Fibroblast of upper back skin (primary cell): Measurements from ENCODE around the gene PCED1B.

Source experiments
- DNase-seq: peaks from one replicate; pipeline ENCODE4 v3.0.0-alpha.2; 2013

Gene PCED1B

DNA sequence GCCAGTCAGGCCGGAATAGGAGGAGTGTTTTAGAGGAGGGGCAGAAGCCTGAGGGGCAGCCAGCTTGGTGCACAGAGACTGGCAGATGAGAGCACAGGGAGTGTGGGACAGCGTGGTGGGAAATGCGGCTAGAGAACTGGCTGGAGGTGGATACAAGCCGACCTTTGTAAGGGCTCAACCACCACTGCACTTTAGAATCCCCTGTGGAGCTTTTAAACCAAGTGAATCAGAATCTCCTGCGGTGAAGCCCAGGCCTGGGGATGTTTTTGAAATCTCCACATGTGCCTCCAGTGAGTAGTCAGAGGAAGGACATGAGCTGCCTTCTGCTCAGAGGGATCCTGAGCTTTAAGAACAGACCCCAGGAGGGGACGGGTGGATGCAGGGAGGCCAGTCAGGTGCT, 10.9 kb upstream of the PCED1B start:
- DNase-seq: peak; percentile 84

DNA sequence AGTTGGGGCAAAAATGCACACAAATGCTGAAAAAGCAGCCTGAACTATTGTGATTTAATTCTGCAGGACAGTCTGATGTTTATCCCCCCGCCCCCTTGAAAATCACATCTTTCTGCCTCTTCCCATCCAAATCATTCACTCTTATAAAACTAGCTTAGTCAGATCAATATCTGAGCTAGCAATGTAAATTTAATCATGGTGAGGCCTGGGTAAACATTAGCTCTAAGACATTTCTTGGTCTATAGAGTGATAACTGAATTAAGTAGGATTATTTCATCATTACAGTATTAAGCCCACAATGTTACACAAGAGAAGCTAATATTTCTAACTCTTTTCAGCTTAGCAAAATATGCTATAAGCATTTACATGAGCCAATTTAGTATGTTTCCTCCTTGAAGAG, 9.1 kb upstream of the PCED1B start:
- DNase-seq: no peak

DNA sequence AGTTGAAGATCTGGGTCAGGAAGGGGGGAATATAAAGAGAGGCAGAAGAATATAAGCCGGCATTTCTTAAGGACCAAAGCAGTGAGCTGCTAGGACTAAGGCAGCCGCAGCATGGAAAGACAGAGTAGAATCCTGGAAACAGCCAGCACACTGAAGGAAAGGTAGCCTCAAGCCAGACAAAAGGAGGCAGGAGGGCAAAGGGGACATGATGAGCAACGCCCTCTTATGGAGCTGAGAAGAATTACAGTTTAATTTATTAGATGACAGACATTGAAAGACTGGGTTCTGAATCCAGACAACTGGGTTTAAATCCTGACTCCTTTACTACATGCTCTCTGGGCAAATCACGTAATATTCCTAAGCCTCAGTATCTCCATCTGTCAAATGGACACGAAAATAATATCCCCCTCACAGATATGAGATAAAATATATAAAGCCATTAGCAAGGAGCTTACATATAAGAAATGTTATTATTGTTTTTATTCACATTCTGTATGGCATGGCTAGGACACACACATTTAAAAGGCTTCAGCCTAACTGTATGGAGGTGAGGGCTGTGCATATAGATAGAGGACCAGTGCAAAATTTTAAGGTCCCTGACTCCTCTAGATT, 8.1 kb upstream of the PCED1B start:
- DNase-seq: no peak

DNA sequence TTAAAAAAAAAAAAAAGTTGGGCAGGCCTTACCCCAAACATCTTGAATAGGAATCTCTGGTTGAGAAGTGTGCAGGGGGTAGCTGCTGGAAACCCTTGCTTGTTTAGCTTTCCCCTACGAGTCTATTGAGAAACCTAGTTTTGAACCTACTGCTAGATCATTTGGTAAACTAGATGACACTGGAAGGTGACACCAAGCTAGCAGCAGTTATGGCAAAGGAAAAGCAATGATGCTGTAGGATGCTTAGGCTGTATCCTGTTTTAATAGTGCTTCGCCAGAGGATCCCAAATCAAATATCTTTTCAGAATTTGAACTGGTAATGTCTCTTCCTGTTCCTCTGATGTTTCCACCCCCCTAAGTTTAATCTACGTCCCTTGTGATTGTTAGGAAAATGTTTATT, 5.5 kb upstream of the PCED1B start:
- no peak for DNase-seq

DNA sequence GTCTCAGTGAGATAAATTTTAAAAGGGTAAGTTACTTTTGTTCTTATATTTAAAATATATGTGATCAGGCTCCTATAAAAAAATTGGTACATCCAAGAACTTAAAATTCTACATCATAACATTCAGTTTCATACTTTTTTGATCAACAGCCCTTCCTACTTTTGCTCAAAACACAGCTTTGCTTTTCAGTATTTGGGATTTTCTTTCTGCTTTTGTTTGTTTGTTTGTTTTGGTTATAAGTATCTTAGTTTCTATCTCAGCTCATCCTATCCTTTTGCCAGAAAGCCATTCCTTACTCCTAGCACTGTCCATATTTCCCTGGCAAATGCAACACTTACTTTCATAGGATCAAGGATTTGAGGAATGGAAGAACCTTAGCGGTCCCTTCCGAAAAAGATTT, 4.7 kb upstream of the PCED1B start:
- DNase-seq: no peak

DNA sequence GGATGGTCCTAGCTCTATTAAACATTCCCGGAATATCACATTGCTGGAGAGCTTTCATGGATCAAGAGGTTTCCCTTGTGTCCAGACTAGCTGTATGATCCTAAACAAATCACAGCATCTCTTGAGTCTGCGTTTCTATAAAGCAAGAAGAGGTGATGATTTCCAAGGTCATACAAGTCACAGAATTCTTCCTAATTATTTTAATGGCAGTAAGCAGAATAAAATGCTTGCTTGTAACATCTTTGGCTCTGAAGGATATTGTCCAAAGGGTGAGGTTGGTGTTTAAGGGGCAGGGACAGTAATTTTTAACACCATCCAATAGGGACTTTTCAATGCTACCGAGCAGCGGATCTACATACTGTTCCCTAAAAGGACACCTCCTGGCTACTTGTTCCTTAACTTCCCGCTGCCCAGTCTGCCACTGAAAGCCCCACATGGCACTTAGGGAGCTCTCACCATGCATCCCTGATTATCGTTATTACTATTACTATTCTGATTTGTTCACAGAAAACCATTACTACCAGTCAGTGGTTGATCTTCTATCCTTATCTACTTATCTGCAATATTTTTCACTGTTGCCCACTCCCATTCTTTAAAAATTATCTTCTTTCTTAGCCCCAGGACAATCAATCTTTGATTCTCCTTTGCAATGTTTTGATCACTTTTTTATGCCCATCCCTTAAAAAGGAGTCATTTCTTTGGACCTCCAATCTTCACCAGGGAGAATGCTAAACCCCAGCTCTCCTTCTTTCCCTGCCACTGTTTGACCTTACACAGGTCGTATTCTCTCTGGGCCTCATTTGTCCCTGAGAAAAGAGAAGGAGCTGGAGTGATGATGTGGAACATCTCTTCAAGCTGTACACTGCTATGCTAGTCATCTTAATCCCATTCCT, 4.0 kb upstream of the PCED1B start:
- DNase-seq: no peak

DNA sequence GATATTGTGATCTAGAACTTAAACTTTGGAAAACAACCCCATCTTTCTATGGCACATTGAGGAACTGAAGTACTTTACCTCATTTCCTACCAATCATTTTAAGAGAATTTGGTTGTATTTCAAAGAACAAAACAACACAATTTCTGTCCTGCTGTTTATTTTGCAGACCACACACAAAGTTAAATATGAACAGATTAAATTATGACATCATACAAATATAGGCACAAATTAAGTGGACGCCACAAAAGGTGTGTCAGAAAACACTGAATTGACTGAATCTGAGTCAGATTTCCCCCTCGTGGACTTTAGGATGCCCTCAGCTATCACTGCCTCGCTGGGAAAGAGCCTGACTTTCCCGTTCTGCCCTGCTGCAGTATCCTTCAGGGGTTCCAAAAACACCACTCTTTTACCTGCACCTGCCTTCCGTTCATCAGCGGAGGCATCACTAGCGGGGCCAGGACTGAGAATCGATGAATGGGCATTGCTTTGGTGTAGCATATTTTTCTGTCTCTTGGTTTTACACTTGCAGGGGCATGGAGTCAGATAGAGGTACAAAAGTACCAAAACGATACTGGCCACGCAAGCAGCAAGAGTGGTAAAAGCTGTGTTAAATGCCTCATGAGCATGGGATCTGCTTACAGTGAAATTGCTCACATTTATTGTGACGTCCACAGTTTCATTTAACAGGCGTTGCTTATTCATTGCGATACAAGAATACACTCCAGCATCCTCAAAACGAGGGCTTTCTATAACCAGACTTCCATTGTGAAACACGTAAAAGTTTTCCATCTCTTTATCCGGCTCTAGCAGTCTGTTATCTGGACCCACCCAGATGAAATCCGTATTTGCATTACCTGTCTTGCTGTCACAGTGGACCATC, 2.0 kb upstream of the PCED1B start:
- DNase-seq: no peak

DNA sequence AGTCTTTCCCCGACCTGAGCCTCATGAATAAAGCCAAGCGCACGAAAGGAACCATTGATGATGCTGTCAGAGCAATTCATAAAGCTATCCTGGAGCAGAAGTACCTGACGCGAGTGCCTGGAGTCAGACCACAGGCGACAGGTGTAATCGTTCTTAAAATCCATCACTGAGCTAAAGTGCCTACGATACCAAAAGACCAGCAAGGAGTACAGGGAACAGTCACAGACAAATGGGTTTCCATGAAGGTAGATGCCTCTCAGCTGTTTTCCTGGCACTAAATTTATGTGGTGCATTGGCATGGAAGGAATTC, 1.4 kb upstream of the PCED1B start:
- DNase-seq: no peak

DNA sequence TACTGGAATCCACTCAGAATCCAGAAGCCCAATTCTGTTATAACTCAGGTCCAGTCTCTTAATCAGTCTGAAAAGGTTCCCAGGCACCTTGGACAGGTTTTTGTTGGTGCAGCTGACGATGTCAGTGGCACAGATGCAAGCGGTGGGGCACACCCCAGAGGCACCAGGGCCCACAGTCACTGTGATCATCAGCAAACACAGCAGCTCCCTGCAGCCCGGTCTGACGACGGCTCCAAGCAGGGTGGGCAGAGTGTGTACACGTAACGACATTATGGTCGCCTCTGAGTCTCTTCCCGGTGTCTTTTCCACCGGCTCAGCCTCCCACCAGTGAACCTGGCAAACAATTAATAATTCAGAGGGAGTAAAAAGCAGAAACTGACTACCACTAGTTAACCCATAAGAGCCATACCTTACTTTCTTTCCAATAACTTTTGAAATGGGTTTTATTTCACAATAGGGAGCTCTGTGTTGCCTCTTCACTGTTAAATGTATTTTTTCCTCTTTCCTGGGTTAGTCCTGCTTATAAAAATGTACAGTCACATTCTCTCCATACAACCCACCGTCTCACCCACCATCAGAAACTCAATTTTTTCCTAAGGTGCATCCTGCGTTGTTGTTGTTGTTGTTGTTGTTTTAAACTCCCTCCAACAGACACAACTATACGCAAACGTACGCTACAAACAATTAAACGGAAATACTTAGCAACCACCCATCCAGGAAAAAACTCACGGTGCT, 521 bp upstream of the PCED1B start:
- no peak for DNase-seq

DNA sequence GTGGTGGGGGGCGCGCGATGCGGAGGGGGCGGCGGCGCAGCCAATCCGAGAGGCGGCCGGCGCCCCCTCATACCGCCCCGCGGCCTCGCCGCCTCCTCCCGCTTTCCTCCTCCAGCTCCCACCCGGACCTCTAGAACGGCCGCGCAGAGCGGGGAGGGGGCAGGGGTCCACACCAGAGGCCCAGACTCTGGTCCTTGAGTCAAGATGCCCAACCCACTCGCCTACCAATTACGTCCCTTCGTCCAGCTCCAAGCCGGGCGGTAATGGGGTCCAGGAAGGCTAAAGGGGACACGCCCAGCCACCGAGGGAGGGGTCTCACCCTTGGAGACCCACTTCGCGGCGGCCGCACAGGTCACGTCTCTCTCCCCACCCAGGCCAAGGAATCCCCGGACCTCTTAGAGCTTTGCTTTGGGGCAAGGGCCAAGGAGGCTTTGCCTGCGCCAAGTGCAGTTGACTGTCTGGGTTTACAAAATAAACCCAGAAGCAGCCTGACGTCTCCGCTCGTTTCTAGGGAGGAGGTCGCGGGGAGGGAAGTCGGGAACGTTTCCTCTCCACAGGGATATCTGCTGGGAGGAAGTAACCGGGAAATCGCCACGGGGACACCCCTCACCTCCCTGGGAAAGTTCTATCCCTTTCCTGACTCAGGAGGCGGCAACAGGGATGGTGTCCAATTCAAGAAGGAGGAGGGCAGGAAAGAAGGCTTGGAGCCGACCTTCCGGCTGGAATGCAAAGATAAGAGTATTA, 732 bp downstream of the PCED1B start:
- peak; percentile 53 for DNase-seq

DNA sequence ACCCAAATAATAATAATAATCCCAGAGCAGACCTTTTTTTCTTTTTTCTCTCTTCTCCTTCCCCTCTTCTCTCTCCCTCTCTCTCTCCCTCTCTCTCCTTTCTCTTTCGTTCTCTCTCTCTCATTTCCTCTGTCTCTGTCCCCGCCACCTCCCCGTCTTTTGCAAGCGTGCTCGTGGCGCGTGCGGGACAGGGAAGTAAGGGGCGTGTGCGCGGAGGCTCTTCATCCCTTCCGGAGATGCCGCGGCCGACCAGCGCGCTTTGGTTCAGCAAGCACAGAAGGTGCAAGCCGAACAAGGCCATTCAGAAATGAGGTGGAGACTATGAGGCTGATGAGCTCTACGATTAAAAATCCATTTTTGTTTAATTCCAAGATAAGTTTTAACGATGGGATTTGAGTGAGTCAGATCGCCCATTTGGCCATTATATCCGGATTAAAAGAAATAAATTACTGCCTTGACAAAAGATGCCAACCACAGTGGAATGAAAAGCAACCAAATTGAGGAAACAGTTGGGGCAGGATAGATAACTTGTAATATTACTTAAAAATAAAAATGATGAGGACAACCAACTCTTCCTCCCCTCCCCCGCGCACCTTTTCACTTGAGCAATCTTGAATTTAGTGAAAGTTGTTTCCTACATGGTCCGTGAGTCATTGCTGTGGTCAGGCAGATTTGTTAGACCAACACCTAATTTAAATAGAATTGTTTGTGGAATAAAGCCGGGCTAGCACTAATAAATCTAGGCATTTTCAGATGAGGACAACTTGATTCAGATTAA, 1.5 kb downstream of the PCED1B start:
- DNase-seq: peak; percentile 56

DNA sequence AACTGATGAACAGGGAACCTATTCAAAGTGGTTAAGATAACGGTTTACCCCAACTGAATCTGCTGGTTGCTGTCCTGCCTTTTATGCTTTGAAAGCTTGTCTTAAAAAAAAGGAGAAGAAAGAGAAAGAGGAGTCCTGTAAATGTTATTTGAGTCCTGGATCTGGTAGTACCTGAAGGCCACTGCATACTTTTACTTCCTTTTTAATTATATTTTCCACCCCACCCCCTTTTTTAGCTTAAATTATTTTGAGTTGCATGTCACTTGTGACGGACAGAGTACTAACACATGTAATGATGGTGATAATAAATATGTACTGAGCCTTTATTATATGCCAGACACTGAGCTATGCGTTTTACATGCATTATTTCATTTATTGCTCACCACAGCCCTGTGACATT, 2.9 kb downstream of the PCED1B start:
- no peak for DNase-seq

DNA sequence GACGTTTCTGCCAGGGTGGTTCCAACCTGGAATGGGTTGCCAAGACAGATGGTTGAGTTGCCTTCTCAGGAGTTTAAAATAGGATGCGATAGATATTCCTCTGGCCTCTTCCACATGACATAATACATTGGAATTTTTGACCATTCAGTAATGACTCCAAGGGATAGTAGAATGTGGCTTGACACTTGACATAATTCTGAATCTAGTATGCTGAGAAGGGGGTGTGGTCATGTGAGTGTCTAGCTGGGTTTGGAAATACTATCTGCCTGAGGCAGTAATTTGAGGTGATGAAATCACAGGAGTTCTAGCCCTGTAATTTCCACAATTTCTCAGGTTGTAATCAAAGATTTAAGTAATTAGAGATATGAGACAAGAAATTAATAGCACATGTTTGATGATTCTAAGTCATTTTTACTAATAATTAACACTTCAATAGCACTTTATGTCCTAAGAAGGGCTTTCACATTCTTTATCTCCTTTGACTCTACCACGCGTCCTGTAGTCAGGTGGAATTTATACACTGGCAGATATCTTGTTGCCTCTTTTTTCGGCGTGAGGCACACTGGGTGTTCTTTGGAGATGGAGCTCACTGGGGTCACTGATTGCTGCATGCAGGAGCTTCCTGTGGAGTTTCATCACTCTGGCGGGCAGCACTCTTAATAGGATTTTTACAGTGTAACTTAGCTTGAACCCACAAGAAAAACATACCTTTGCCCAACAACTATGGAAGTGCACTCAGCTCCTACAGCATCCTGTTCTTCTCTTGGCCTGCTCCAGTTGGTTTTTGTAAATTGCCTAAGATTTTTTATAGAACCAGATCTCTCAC, 3.6 kb downstream of the PCED1B start:
- peak; percentile 94 for DNase-seq

DNA sequence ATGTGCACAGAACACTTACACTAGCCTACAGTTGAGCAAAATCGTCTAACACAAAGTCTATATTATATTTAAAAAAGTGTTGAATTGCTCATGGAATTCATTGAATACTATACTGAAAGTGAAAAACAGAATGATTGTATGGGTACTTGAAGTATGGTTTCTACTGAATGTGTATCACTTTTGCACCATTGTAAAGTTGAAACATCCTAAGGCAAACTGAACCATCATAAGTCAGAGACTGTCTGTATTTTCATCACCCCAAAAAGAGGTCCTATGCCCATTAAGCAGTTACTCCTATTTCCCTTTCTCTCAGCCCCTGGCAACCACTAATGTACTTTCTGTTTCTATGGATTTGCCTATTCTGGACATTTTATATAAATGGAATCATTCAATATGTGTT, 4.8 kb downstream of the PCED1B start:
- DNase-seq: no peak

DNA sequence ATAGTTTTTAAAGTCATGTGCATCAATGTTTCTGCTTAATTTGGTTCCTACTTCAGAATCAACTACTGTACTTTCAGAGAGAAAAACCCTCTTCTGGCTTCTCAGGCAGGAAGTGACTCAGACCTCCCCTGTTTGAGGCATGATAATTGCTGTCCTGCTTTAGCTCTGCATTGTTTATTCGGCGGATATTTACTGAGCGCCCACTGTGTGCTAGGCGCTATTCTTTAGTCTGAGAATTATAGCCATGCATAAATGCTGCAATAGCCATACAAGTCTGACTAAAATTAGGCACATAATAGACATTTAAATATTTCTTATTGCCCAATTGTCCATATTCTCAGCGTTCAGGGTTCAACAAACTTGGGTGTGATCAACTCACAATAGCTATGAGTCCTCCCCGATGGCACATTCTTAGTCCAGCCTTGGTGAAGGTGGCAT, 6.4 kb downstream of the PCED1B start:
- peak; percentile 74 for DNase-seq

DNA sequence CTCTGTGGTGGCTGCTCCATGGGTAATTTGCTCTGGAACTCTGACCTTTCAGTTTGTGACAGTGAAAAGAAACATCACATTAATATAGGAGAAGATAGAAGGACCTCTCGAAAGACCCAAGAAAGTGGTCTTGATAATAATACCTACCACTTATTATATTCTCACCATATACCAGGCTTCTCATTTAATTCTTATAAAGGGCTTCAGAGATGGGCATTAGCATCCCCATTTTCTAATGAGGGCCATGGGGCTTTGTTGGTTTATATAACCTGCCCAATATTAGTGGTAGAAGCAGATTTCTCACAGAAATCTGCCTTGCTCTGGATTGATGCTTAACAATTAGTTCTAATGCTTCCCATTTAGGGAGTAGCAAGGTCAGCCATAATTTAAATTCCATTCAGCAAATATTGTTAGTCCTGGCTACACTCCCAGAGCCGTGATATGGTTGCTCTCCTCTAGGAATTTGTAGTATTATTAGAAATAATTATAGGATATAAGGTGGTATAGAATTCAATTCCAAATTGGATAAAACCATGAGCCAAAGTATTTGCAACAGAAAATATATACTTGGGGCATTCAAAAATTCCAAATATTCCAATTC, 7.8 kb downstream of the PCED1B start:
- peak; percentile 82 for DNase-seq

DNA sequence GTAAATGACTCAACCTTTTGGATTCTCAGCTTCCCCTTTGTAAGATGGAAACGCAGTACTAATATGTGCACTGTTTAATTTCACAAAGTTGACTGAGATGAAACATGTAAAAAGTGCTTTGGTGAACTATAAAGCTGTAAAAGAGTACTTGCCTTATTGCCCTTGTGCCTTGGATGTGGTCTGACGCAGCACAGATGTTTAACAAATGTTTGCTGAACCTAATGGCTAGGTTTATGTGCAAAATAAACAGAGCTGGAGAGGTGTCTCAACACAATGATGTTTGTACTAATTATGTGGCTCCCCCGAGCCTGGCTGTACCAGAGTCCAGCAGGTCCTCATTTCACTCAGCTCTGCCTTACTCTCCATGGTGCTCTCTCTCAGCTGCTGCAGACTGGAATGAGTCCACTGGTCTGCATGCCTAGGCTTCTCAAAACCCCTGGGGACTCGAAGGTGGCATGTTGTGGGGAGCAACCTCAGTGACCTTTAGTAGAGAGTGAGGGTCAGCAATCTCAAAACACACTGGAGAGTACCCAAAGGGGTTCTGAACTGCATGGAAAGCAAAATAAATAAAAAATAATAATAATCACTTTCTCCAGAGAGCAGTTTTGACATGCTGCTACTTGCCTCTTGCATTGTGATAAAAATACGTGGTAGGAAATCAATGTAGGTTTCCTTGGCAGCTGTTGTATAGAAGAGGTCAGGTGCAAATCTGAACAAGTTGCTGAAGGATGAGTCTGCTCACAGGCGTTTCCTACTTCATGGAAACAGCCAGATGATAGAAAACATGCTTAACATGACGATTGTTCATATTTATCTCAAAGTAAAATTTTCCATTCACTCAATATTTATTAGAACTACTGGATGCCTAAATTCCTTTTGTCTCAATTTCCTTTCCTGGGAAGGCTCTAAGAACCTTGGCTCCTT, 8.9 kb downstream of the PCED1B start:
- DNase-seq: peak; percentile 60

DNA sequence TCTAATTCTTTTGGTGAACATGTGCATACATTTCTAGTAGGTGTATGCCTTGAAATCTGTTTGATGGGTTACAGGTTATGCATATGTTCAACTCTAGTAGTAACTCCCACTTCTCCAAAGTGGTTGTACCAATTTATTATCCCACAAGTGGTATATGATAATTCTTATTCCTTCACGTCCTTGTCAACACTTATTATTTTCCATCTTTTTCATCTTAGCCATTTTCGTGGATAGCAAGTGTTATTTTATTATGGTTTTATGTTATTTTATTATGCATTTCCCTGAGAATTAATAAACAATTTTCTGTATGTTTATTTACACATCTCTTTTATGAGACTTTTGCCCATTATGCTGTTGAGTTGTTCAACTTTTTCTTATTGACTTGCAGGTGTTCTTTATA, 11.6 kb downstream of the PCED1B start:
- DNase-seq: no peak

DNA sequence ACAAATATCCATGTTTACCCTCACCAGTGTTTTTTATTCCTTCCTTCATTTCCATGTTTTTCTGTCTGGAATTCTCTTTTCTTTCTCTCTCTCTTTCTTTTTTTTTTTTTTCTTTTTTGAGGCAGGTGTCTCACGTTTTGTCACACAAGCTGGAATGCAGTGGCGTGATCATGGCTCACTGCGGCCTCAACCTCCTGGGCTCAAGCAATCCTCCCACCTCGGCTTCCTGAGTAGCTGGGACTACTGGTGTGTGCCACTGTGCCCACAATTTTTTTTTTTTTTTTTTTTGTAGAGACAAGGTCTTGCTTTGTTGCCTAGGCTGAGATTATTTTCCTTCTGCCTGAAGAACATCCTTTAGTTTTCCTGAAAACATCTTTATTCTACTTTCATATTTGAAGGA, 15.4 kb downstream of the PCED1B start:
- no peak for DNase-seq
